ENCODE data around the gene SETMAR.

DNA sequence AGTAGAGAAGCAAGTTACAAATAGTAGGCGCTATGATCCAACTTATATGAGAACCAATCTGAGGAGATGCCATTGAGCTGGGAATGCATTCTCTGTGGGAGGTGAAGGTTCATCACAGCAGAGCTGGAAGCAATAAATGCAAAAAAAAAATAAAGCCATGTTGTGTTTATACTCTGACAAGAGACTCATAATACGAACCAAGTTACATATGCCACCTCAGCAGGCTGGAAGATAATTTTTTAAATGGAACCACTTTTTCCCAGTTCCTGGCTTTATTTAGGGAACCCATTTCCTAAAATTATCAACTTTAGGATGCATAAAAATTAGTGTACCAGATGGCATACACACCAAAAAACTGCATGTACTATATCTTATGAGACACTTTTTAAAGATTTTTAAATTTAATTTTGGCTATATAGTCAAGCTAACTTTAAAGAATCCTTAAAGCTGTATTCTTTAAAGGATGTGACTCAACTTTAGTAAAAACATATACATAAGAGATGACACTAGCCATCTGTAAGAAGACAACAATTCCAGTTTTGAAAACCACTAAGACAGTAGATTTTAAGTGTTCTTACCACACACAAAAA, 23.6 kb upstream of the SETMAR start:
- TF ChIP-seq, protein P1, sequence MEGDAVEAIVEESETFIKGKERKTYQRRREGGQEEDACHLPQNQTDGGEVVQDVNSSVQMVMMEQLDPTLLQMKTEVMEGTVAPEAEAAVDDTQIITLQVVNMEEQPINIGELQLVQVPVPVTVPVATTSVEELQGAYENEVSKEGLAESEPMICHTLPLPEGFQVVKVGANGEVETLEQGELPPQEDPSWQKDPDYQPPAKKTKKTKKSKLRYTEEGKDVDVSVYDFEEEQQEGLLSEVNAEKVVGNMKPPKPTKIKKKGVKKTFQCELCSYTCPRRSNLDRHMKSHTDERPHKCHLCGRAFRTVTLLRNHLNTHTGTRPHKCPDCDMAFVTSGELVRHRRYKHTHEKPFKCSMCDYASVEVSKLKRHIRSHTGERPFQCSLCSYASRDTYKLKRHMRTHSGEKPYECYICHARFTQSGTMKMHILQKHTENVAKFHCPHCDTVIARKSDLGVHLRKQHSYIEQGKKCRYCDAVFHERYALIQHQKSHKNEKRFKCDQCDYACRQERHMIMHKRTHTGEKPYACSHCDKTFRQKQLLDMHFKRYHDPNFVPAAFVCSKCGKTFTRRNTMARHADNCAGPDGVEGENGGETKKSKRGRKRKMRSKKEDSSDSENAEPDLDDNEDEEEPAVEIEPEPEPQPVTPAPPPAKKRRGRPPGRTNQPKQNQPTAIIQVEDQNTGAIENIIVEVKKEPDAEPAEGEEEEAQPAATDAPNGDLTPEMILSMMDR (IDR thresholded peaks at IDR 0.05; ENCODE audit: low read depth, low read length): no peak
- no peak for TF ChIP-seq EZH2phosphoT487 (IDR thresholded peaks at IDR 0.05; ENCODE audit: low read depth)
